Rectal smooth muscle tissue (tissue), 1 donor: ENCODE data around the gene WIZ.
A peak's percentile ranks its signal among the peaks of the same experiment; 100 is the strongest.

Experiments
- H3K27ac ChIP-seq: one replicate; pipeline ENCODE4 v1.7.0; 2013; ENCODE audit warnings: low read depth, low read length, inconsistent platforms
- H3K27me3 ChIP-seq: one replicate; pipeline ENCODE4 v1.7.0; 2013; ENCODE audit warnings: low read length; ENCODE audit not compliant: control insufficient read depth, insufficient read depth
- H3K36me3 ChIP-seq: one replicate; pipeline ENCODE4 v1.7.0; 2013; ENCODE audit warnings: low read length; ENCODE audit not compliant: control insufficient read depth, insufficient read depth
- H3K4me1 ChIP-seq: one replicate; pipeline ENCODE4 v1.7.0; 2013; ENCODE audit warnings: low read length; ENCODE audit not compliant: control insufficient read depth, insufficient read depth
- H3K4me3 ChIP-seq: one replicate; pipeline ENCODE4 v1.7.0; 2013; ENCODE audit warnings: low read length
- H3K9ac ChIP-seq: one replicate; pipeline ENCODE4 v1.7.0; 2013; ENCODE audit warnings: low read length

Gene WIZ

DNA sequence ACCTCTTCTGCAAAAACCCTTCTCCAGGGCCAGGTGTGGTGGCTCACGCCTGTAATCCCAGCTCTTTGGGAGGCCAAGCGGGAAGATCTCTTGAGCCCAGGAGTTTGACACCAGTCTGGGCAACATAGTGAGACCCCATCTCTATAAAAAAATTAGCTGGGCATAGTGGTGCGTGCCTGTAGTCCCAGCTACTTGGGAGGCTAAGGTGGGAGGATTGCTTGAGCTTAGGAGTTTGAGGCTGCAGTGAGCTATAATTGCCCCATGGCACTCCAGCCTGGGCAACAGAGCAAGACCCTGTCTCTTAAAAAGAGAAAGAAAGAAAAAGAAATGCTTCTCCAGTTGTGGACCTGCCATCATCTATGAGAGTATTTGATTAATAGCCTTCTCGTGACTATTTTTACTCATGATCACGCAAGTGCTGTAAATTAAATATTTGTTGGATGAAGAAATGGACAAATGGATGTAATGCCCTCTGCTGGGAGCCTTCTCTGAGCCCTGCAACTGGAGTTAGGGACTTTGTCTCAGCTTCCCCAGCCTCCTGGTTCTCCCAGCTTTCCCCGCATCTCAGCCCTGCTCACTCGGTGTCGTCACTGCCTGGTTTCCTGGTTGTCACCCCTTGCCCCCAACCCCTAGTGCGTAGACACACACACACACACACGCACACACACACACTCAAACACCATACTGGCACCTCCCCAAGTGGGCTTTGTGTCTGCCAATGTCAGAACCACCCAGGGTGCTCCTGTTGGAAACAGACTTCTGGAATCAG is 12.2 kb downstream of the WIZ start:
- Histone ChIP-seq H3K9ac (no peak overlapping the region), H3K4me1 (peaks cover 4% of the 10 kb centered on the region), H3K36me3 (peaks cover 3% of the 10 kb centered on the region), H3K27me3 (no peaks in the 10 kb centered on the region), H3K4me3 (no peak overlapping the region), H3K27ac (no peak overlapping the region)

DNA sequence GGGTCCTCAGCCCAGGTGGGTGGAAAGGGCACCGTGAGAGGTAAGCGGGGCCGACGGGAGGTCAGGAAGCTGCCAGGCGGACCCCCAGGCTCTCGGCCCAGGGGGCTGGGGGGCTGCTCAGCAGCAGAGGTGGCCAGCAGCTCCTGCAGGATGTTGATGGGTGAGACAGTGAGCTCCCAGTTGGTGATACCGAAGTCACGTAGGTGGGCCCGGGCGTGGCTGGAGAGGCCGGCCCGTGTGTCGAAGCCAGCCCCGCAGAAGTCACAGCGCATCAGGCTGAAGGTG is 13.0 kb downstream of the WIZ start:
- peaks cover 3% of the 10 kb centered on the region for H3K36me3 ChIP-seq
- no peaks in the 10 kb centered on the region for H3K27me3 ChIP-seq
- H3K4me1 ChIP-seq = peaks cover 4% of the 10 kb centered on the region
- H3K27ac ChIP-seq = no peak overlapping the region
- H3K9ac ChIP-seq = no peak overlapping the region
- H3K4me3 ChIP-seq = no peak overlapping the region

- H3K27ac ChIP-seq = no peak overlapping the region
Measured at GRCh38 chr19:15436012-15436825, 13.5 kb downstream of the WIZ start.

GRCh38 chr19:15433519-15434069 is 16.2 kb downstream of the WIZ start:
- H3K27me3 ChIP-seq = no peaks in the 10 kb centered on the region
- peaks cover 14% of the 10 kb centered on the region for H3K4me1 ChIP-seq
- H3K9ac ChIP-seq = no peak overlapping the region
- peak overlapping the region; percentile 94 for H3K27ac ChIP-seq
- H3K4me3 ChIP-seq = peak overlapping the region; percentile 93
- no peaks in the 10 kb centered on the region for H3K36me3 ChIP-seq

More at GRCh38 chr19:15436012-15436825, 13.5 kb downstream of the WIZ start:
- Histone ChIP-seq H3K36me3 (peaks cover 3% of the 10 kb centered on the region), H3K27me3 (no peaks in the 10 kb centered on the region), H3K4me3 (no peak overlapping the region), H3K4me1 (peaks cover 9% of the 10 kb centered on the region), H3K9ac (no peak overlapping the region)

DNA sequence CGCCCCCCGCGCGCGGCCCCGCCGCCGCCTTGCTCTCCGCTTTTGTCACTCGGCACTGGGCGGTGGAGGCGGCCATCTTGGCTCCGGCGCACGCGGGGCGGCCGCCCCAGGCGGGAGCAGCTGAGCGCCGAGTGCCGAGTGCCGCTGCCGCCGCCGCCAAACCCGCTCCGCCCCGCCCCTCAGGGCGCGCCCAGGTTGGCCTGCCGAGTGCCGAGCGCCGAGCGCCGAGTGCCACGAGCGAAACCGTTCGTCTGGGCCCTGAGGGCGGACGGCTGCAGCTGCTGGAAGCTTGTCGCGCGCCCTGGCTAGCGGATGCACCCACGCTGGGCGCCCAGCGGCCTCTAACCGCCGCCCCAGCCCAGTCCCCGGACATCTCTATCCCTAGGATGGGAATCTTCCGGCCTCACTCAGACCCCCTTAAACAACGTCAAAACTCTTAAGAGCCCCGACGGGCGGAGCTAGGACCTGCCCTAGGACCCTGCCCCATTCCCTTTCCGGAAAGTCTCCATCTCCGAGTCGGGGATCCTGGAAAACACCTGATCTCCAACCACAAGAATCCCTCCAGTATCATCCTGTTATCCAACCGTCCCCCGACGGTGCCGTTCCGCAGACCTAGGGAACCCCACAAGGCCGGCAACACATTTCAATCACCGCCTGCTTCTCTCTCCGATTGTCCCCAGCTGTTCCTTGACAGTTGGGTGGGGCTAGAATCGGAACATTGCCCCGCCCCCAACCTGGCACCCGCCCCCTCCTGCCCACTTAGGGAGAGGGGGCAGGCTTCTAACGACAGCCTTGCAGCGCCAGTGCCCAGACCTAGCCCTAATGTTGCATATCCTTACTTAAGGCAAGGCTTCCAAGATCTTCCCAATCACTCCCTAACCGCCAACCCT is 16.9 kb downstream of the WIZ start:
- peaks cover 13% of the 10 kb centered on the region for H3K4me1 ChIP-seq
- no peaks in the 10 kb centered on the region for H3K27me3 ChIP-seq
- H3K36me3 ChIP-seq = peaks cover 1% of the 10 kb centered on the region
- H3K4me3 ChIP-seq = peak overlapping the region; percentile 93
- H3K27ac ChIP-seq = peak overlapping the region; percentile 94
- peak overlapping the region; percentile 62 for H3K9ac ChIP-seq

DNA sequence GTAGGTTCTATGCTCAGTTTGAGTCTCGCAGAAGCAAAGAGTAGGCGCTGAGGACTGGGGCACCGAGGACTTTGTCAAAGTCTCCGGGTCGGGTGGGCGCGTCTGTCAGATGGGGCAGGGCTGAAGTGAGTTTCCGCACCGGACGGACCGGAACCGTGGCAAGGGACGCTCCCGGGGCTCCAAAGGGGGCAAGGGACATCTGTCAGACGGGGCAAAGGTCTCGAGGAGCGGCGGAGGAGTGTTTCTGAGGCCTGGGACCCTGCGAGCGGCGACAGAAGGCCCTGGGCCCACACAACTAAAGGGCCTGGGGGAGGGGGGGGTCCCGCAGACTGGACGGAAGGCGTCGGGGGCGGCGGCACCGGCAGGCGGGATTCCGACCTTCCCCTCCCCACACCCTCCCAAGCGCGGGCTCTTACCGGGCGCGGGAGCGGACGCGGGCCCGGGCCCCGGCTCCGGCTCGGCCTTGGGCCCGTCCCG is 17.7 kb downstream of the WIZ start:
- Histone ChIP-seq H3K36me3 (peaks cover 5% of the 10 kb centered on the region), H3K4me3 (peak overlapping the region; percentile 67), H3K9ac (no peak overlapping the region), H3K4me1 (peaks cover 10% of the 10 kb centered on the region), H3K27ac (no peak overlapping the region), H3K27me3 (no peaks in the 10 kb centered on the region)

GRCh38 chr19:15431396-15432017 is 18.2 kb downstream of the WIZ start:
- peaks cover 10% of the 10 kb centered on the region for H3K4me1 ChIP-seq
- no peak overlapping the region for H3K27ac ChIP-seq
- no peak overlapping the region for H3K9ac ChIP-seq
- H3K27me3 ChIP-seq = no peaks in the 10 kb centered on the region
- H3K4me3 ChIP-seq = peak overlapping the region; percentile 67
- H3K36me3 ChIP-seq = peaks cover 9% of the 10 kb centered on the region

DNA sequence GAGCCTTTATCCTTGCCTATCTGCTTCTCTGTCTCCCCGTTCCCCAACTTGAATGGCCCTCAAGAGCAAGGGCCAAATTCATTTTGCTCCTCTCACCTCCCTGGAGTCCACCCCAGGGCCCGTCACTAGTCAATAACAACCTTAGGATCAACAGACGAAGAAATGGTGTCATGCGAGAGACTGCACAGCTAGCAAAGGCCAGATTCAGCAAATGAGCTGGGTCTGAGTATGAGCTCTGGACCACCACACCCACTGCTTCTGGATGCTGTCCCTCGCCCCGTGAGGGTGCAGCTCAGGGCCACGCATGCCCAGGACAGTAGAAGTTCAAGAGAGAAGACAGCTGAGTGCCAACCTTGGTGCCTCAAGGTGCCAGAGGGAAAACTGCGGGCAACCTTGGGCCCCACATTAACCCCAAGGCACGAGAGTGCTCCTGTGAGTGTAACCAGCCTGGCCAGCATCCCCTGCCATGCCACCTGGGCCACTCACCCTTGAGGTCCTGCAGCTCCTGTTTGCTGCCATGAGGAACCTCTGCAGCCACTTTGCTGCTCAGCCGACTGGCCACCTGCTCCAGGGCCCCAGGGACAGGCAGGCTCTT is 19.1 kb downstream of the WIZ start:
- peak overlapping the region; percentile 34 for H3K4me3 ChIP-seq
- peaks cover 16% of the 10 kb centered on the region for H3K36me3 ChIP-seq
- H3K27me3 ChIP-seq = no peaks in the 10 kb centered on the region
- no peak overlapping the region for H3K9ac ChIP-seq
- H3K4me1 ChIP-seq = peaks cover 10% of the 10 kb centered on the region
- H3K27ac ChIP-seq = no peak overlapping the region

GRCh38 chr19:15429825-15430467 is 19.8 kb downstream of the WIZ start:
- Histone ChIP-seq H3K27me3 (no peaks in the 10 kb centered on the region), H3K36me3 (peaks cover 16% of the 10 kb centered on the region), H3K4me3 (no peak overlapping the region), H3K4me1 (peaks cover 10% of the 10 kb centered on the region), H3K27ac (no peak overlapping the region), H3K9ac (no peak overlapping the region)

DNA sequence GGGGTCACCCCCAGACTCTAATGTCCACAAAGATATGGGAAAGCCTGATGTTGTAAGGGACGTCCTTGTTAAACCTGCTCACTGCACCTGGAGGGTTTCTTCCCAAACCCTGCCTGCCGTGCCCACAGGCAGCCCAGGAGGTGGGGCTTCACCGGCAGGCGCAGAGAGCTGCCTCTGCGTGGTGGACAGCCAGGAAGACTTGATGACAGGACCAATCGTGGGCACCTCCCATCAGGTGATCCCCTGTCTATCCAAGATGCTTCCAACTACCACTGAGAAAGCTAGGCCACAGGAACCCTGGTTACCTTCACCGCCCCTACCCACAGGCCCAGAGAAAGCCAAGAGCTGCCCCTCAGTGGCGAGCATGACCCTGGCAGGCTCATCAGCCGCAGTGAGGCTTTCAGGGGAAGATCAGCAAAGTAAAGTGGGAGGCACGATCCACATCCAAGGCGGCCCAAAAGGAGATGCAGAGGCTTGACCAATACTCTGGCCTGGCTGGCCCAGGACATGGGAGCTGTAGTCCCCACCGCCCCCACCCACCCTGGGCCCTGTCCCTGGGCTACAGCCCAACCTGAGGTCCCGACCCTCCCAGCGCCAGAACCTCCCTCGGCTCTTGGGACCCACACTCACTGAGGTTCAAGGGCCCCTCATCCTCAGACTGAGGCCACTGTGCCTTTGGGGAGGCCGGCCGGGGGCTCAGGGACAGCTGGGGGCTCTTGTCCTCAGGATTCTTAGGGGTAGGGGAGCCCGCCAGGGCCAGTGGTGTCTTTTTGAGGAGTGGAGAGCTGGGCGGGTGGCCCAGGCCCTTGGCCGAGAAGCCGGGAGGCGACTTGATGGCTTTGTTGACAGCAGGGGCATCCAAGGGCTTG is 20.6 kb downstream of the WIZ start:
- peaks cover 16% of the 10 kb centered on the region for H3K36me3 ChIP-seq
- H3K9ac ChIP-seq = no peak overlapping the region
- no peak overlapping the region for H3K27ac ChIP-seq
- H3K27me3 ChIP-seq = no peaks in the 10 kb centered on the region
- peaks cover 10% of the 10 kb centered on the region for H3K4me1 ChIP-seq
- H3K4me3 ChIP-seq = no peak overlapping the region
